AG20443 (cell line): ENCODE results near the gene CATSPER4.

ENCODE experiments used
- DNase-seq: peaks from one replicate; pipeline ENCODE4 v3.0.0; 2012; ENCODE audit warnings: low spot score, mixed read lengths

The CATSPER4 gene

DNA sequence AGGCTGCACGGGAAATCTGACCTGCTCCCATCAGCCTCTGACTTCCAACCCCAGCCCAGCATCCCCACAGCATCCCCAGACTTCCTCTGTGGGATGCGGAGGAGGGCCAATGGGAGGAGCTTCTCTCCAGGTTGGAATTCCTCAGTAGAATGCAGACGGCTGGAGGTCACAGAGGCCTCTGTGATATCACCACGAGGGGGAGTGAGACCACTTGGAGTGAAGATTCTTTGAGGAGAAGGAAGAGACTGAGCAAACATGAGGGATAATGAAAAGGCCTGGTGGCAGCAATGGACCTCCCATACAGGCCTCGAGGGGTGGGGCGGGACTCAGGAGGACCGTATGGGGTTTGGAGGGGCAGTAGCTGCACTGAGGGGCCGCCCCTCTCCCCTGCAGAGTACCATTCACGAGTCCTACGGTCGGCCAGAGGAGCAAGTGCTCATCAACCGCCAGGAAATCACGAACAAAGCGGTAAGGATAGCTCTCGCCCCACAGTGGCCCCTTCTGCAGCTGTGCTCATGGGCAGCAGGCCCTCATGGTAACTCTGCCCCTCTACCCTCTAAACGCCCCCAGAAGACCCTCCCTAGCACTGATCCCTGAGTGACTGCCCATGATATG lies at the start of gene CATSPER4:
Gene CATSPER4 (plus strand): TSS at position 230 of the 615 bp plus-strand sequence. CDS start 26 bp downstream, at position 256.
- DNase-seq: peak; percentile 37

DNA sequence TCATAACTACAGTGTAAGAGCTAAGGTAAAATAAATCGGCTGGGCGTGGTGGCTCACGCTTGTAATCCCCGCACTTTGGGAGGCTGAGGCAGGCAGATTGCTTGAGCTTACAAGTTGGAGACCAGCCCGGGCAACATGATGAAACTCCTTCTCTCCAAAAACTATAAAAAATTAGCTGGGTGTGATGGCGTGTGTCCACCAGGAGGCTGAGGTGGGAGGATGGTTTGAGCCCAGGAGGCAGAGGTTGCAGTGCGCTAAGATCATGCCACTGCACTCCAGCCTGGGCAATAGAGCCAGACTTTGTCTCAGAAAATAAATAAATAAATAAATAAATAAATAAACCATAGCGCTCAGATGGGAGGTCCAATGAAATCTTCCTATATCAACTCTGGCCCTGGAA lies 48.2 kb upstream of the CATSPER4 start:
- DNase-seq: no peak

- DNase-seq: peak; percentile 83
Observed at GRCh38 chr1:26145041-26145959, 45.1 kb upstream of the CATSPER4 start.

GRCh38 chr1:26145960-26146294 lies 44.5 kb upstream of the CATSPER4 start:
- no peak for DNase-seq

GRCh38 chr1:26148887-26149286 lies 41.5 kb upstream of the CATSPER4 start:
- no peak for DNase-seq

DNA sequence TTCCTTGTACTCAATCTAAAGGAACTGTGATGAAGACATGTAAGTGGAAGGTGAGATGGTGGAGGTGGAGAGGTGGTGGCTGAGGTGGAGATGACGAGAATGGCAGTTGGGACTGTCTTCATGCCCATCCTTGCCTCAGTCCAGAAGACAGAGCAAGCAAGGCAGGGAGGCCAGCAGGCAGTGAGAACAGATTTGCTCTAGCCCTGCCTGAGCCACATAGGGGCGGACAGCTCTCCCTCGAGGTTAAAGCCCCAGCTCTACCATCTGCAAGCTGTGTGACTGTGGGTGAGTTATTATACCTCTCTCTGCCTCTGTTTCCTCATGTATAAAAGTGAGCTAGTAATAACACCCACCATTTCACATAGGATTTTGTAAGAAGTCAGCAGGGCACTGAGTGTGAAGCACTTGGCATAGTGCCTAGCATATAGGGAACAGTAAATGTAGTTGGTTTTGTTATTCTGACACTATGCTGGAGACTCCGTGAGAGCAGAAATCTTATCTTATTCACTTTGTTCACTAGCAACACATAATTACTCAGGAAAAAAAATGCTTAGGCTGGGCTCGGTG lies 36.4 kb upstream of the CATSPER4 start:
- no peak for DNase-seq

DNA sequence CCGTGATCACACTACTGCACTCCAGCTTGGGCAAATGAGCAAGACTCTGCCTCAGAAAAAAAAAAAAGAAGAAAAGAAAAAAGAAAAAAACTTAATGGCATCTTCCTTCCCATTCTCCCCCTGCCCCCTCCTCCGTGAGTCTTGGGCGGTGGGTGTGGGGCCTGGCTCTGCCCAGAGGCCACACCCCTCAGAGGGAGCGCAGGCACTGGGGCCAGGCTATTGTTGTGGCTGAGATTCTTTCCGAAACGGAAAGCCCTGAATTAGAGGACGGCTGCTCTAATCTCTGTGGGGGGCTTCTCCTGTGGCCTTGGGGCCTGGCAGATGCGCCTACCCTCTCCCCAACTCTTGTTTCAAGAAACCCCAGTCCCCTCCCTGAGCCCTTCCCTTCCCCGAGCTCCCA lies 35.7 kb upstream of the CATSPER4 start:
- DNase-seq: no peak

GRCh38 chr1:26155370-26156284 lies 34.8 kb upstream of the CATSPER4 start:
- DNase-seq: no peak

DNA sequence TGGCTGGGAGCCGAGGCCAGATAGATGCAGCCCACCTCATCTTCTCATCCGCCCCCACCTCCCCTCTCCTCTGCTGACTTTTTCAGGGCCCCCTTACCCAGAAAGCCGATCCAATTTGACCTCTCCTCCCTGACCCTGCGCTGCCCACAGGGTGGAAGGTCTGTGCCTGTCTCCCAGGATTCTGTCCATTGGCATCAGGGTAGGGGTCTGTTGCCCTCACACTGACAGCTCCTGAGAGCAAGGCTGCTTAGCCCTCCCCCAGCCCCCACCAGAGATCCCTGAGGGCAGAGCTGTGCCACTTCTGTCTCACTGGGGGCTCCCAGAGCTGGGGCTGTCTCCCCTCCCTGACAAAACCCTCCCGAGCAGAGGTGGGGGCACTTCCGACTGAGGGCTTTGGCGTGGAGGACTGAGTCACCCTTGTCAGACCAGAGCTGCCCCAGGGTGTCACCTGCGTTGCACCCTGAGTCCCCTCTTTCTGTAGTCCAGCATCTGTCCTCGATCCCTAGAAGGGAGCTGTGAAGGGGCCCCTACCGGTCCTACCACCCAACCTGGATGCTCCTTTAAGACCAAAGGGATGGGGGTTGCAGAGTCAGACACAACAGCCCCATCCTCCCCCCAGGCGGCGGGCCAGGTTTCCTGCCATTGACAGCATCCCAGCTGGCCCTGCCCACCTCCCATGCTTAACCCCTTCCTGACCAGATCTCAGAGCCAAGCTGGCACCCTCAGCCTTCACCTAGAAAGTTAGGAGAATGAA lies 33.9 kb upstream of the CATSPER4 start:
- DNase-seq: no peak

DNA sequence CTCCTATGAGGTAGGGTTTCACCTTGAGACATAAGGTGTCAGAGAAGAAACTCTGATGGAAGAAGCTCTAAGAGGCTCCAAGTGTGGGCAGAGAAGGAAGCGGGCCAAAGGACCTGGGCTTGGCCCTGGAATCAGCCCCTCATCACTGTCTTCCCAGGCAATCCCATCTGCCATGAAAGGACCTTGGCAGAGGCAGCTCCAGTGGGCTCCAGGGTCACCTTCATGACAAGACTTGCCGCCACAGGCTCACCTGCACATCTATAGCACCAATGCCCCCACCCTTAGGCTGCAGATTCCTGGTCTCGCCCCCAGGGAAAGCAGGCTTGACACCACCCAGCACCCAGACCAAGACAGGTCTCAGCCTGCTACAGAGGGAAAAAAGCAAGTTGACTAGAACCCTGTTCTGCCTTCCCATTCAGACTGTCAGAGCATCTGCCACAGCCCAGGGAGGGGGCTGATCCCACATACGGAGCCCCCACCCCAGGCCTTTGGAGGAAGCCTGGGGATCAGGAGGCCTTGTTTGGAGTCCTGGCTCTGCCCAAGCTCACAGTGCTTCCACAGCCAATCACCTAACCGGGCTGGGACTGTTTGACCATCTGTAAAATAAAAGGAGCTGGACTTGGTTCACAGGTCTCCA lies 32.0 kb upstream of the CATSPER4 start:
- no peak for DNase-seq

DNA sequence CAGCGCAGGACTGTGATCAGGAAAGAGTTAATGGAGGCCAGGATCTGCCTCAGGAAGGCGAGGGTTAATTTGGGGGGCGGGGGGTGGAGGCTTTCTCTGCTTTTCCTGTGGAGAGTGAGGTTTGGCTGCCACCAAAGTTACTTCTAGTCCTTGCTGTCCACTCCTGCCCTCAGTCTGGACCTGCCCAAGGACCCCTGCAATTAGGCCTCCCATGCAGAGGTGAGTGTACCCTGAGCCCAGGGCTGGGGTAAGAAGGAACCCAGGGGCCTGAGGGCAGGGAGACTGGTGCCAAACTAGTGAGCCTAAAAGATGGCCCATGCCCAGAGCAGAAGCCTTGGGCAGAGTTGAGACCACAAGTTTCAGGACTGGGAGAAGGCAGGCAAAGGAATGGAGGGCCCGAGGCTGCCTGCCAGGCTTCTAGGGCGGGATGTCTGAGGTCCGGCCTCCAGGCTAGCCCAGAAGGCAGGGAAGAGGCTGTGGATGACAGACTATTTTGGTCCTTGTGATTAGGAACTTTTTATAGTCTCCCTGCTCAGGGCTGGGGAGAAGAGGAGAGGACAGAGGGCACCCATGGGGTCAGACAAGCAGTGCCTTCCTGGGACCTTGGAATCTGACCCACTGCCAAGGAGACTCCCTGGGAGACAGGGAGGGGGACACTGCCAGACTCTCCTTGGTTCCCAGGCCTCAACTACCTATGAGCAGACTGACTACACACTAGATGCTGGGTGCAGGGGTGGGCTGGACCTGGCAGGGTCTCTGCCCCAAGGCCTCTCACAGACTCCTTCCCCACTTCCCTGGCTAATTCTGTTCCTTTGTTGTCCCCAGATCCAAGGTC lies 31.3 kb upstream of the CATSPER4 start, which contains the start of gene FAM110D:
Gene FAM110D (plus strand): TSS at position 172 of the 835 bp plus-strand sequence. CDS start 2,213 bp downstream, outside the sequence.
- DNase-seq: peak; percentile 25

- no peak for DNase-seq
Observed at GRCh38 chr1:26159743-26160039, 30.7 kb upstream of the CATSPER4 start.

- no peak for DNase-seq
Observed at GRCh38 chr1:26160527-26161414, 29.6 kb upstream of the CATSPER4 start.

DNA sequence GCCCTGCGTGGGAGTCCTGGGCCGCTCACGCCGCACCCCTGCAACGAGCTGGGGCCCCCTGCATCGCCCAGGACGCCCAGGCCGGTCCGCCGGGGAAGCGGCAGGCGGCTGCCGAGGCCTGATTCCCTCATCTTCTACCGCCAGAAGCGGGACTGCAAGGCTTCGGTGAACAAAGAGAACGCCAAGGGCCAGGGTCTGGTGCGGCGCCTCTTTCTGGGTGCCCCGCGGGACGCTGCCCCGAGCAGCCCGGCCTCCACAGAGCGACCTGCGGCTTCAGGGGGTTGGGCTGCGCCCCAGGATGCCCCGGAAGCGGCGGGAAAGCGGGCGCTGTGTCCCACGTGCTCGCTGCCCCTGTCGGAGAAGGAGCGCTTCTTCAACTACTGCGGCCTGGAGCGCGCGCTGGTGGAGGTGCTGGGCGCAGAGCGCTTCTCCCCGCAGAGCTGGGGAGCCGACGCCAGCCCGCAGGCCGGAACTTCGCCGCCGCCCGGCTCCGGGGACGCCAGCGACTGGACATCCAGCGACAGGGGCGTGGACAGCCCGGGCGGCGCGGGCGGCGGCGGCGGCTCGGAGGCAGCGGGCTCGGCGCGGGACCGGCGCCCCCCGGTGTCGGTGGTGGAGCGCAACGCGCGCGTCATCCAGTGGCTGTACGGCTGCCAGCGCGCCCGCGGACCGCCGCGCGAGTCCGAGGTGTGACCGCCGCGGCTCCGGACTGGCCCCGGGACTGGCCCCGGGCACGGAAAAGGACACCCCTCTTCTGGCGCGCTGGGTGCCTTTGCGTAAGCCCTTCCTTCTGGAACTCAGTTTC lies 28.8 kb upstream of the CATSPER4 start:
- DNase-seq: peak; percentile 78

- no peak for DNase-seq
Observed at GRCh38 chr1:26162220-26162709, 28.1 kb upstream of the CATSPER4 start.

- no peak for DNase-seq
Observed at GRCh38 chr1:26163684-26164035, 26.7 kb upstream of the CATSPER4 start.

GRCh38 chr1:26164036-26164860 lies 26.2 kb upstream of the CATSPER4 start:
- DNase-seq: peak; percentile 86
